Stimulated activated CD8-positive, alpha-beta memory T cell treated with anti-CD3 and anti-CD28 coated beads, Interleukin-7, amount 100 ng/mL, for 24 hours (primary cell): ENCODE results near the gene STRIP1.

Experiments
- DNase-seq: peaks from one replicate; pipeline ENCODE4 v3.0.0-alpha.2; 2020; ENCODE audit warnings: low read depth

The STRIP1 gene

DNA sequence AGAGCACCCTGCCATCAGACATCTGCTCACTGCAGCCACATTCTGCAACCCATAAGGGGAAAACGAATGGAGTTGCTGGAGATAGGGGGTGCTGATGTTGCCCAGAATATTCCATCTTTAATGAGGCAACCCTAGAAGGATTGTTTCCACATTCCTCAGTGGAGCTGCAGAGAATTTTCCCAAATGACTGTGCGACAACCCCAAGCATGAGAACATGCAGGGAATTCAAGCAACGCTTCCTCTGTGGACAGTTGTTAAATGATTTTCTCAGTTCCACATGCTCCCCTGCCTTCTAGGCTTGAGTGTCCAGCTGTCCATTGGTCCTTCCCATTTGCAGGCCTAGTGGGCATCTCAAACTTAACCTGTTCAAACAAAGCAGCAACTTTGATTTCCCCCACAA, 57.4 kb downstream of the STRIP1 start:
- DNase-seq: no peak

DNA sequence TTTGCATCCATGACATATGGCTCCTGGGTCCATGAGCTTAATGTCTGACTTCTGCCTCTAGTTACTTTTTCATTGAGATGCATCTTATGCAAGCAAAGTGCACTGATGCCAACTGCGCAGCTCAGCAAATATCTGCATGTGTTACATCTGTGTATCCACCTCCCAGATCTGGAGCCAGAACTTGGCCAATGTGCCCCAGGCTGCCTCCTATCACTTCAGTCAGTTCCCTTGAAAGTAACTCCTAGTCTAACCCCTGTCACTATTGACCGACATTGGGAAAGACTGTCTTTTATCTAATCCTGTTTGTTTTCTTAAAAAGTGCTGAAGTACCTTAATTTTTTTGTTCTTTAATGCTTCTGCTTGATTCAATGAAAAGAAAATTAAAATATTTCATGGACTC, 58.6 kb downstream of the STRIP1 start:
- no peak for DNase-seq

DNA sequence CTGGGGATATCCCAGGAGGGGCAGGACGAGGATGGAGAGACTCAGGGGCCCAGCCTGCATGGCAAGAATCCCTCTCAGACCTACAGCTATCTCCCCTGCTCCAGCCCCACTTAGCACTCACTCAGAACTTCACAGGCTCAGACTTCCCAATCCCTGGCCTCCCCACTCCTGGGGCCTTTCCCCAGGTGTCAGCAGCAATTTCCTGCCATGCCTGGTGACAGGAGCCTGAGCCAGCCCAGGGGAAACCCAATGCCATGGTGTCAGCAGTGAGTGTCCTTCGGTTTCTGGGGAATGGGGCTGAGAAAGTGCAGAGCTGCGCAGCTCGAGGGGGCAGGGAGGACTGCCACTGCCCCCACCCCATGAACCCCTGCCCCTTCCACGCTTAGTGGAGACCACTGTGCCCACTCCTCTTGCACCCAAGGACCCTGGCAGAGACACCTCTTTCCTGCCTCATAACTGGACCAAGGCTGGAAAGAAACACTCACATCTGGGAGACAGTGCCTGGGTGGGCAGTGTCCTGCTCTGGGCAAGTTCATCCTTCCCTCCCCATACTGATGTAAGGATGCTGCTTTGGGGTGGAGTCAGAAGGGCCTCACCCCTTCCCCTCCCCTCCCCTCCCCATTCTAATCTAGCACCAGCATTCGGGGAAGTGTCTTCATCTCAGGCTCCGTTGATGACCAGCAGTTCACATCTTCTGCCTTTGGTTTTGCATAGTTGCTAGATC, 60.7 kb downstream of the STRIP1 start:
- DNase-seq: no peak

DNA sequence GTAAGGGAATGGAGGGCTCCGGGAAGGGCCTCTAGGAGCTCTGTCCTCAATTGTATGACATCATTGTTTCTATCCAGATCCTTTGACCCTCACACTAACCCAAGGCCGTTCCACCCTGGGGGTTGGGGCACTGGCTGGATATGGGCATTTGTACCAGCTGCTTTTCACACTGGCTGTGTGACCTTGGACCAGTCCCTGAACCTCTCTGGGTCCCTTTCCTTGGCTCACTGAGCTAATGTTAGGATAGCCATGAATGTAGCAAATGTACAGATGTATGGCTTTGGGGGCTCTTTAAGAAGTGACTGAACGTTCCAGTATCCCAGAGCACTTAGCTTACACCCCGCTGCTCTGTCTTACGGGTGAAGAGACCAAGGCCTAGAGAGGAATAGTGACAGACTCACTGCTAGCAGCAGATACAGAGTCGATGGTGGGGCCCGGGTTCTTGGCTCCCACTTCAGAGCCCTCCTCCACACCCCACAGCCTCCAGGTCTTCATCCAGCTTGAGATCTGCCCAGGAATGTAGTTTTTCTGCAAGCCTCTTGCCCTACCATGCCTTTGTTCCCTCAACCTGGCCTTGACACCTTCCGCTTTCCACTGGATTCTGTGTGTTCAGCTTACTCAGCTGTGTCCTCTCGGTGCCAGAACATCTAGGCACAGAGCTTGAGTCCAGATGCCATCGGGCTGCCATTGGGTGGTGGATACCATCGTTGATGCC, 63.2 kb downstream of the STRIP1 start:
- DNase-seq: no peak

DNA sequence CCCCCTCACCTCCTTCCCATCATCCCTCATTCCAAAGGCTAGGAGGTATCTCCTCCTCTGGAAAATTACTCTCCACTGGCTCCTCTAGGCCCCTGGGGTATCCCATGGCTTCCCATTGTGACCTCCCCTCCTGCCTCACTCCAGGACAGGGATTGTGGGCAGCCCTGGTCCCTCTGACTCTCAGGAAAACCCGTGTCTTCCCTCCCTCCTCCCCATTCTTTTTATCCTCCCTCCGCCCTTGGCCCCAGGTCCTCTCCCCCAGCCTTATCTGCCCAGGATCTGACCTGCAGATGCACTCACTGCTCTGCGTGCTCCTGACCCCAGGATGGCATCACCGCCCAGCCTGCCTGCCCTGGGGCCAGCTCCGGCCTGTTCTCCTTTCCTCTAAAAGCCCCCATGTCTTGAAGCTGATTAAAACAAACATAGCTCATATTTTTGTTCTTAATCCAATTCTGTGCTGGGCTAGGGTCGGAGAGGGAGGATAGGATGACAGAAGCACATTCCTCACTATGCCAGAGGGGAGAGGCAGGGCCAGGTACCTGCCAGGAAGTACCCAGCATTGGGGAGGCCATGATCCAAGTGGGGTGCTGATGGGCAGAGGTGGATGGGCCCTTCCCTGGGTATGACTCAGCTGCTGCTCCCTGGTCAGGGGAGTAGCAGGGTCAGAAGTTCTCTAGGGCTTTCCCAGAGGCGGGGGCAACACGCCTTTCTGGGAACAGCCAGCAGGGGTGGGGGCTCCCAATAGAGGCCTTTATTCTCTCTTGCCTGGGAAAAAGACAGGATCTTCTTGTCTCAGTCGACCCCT, 64.0 kb downstream of the STRIP1 start:
- no peak for DNase-seq

DNA sequence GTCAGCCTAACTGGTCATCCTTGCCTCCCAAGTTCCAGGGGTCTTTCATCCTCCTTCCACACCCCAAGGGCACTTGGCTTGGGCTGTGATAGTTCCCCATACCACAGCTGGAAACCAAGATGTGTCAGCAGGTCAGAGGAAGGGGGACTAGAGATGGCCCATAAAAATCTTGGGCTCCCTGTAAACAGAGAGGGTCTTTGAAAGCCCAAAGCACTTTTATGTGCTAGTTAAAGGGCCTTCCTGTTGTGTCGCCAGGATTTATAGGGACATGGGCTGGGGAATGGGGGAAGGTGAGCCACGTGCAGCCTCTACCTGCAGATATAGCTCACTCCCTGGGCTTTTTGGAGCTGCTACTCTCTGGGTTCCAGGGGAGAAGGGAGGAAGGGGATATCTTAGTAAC, 65.9 kb downstream of the STRIP1 start:
- no peak for DNase-seq

DNA sequence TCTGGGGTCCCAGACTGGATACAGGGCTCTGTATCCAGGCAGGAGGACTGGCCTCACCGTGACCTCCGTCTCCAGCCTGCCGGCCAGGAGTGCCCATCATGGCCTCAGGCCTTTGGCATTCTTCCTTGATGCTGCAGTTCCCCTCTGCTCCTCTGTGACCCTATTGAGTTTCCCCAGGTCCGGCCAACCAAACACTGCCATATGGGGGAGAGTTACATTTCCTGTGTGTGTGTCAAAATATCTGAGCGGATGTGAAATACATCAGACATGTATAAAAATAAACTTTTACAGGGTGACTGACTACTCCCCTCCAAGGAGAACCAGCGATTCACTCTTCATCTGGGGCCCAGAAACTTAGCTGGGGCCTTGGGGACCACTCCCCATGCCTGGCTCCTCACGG, 67.7 kb downstream of the STRIP1 start:
- no peak for DNase-seq
